Measurements from ENCODE around the gene EYS.
"Not testable (repeated sequence)": the region's sequence is repeated elsewhere in the genome, so short reads cannot be mapped to it uniquely, and the experiment has no call there.

The EYS gene

DNA sequence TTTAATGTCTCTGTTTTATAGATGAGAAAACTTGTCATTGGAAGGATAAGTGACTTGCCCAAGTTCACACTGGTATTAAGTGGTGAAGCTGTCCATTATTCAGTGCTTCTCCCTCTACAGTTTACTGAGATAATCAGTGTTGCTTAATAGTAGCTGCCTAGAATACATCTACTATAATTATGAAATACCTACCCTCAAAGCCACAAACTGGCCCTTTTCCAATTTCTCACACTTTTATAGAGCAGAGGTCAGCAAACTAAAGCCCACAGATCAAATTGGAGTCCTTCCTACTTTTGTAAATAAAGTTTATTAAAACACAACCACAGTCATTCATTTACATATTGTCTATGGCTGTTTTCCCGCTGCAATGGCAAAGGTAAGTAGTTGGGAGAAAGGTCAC lies 73.5 kb downstream of the EYS start:
- DNase-seq (ENCODE audit: low spot score), result no peak

GRCh38 chr6:65631711-65632110 lies 75.3 kb downstream of the EYS start:
- no peak for DNase-seq (ENCODE audit: low spot score)

GRCh38 chr6:65627434-65627999 lies 79.5 kb downstream of the EYS start:
- DNase-seq (ENCODE audit: low spot score), result not testable (repeated sequence)

DNA sequence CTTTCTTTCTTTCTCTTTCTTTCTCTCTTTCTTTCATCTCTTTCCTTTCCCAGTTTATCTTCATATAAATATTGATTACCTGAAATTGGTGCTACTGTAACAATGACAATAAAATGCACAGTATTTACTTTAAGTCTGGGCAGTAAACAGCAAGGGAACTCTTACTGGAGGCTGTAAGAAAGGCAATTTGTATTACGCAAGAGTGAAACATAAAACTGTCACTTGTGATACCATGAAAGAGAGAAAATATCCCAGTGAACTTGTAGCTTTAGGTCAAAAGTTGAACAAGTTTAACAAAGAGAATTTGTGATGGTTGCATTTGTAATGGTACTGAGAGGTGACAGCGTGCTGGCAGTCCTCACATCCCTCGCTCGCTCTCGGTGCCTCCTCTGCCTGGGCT lies 80.0 kb downstream of the EYS start:
- DNase-seq (ENCODE audit: low spot score), result no peak

- DNase-seq (ENCODE audit: low spot score), result no peak
These were observed 83.5 kb downstream of the EYS start for GRCh38 chr6:65623566-65623965.

DNA sequence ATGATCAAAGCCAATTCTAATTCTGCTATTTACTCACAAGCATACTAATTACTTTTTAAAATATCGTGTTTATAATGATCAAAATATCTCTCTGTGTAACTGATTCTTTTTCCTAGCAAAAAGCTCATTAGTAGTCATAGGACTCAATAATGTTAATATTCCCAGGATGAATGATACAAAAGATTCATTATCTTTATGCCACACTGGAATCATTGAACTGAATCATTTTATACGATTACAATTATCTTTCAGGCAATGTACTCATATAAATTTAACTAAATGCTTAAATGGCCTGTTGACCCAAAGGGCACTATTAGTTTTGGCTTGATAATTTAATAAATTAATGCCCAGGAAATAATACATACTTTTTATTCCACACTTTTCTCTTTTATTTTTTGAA lies 96.3 kb downstream of the EYS start:
- no peak for DNase-seq (ENCODE audit: low spot score)

DNA sequence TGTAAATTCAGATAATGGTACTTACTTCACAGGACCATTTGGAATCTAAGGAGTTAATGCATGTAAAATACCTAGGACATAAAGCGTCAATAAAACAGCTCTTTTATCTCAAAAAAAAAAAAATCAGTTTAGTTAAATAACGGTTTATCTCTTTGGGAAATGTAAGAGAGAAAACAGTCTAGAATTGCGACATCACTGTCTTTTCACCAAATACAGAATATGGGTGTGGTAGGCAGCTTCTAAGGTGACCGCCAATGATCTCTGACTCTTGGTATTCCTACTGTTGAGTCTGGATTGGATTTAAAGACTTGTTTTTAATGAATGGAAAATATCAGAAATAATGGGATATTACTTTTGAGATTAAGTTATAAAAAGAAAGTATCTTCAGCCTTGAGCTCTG lies 111.5 kb downstream of the EYS start:
- no peak for DNase-seq (ENCODE audit: low spot score)

DNA sequence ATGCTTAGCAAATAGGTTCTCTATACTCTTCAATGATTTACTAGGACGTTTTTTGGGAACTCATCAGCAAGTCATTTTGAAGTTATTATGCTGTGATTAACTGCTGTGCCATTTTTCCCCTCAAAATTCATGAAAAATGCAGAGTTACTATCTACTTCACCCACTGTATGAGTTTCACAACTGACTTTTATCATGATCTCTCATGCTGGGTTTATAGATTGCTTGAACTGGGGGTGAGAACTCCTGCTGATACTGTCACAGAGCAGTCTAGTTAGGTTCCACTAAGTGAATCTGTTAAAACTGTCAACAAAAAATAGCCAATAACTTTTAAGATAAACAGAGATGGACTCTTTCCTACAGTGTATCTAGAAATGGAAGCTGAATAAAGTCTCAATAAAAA lies 136.7 kb downstream of the EYS start:
- DNase-seq (ENCODE audit: low spot score), result no peak

DNA sequence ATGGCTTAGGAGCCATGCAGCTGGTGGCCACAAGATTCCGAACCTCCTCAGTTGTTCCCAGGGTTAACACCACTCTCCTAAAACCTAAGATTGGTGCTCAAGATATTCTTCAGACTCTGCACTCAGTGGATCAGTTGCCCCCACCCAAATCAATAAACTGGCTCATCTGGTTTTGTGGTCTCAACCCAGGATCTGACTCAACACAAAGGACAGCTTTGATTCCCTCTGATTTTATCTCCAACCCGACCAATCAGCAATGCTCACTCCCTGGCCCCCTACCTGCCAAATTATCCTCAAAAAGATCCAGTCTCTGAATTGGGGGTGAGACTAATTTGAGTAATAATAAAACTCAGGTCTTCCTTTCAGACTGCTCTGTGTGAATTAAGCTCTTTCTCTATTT lies 137.5 kb downstream of the EYS start:
- no peak for DNase-seq (ENCODE audit: low spot score)

- DNase-seq (ENCODE audit: low spot score), result not testable (repeated sequence)
These were observed 138.0 kb downstream of the EYS start for GRCh38 chr6:65569056-65569455.

GRCh38 chr6:65566117-65566516 lies 140.9 kb downstream of the EYS start:
- DNase-seq (ENCODE audit: low spot score), result no peak

DNA sequence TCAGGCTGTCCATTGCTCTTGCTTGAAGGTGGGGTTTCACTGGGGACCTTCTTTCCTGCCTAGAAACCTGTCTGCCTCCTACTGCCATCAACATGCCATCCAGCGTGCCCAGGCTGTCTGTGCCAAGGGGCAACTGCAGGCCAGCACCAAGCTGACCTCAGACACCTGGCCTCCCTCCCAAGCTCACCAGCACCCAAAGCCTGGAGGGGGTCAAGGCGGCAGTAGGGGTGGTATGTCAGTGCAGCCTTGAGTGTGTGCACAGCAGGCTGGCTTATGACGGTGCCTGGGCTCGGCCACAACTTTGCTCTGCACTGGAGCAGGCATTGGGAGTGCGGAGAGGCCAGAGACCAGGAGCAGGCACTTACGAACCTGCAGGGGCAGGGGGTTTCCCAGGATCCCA lies 149.0 kb downstream of the EYS start:
- no peak for DNase-seq (ENCODE audit: low spot score)

- no peak for DNase-seq (ENCODE audit: low spot score)
These were observed 149.8 kb downstream of the EYS start for GRCh38 chr6:65557224-65557623.

- DNase-seq (ENCODE audit: low spot score), result no peak
These were observed 160.1 kb downstream of the EYS start for GRCh38 chr6:65546894-65547293.

DNA sequence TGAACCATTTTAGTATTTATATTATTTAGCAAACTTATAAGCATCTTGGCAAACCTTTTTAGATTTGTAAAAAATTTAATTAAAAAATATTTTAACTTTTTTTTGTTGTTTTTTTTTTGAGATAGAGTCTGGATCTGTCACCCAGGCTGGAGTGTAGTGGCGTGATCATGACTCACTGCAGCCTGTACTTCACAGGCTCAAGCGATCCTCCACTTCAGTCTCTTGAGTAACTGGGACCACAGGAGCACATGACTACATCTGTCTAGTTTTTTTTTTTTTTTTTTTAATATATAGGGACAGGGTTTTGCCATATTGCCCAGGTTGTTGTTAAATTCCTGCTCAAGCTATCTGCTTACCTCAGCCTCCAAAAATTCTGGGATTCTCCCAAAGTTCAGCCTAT lies 161.1 kb downstream of the EYS start:
- DNase-seq (ENCODE audit: low spot score), result no peak

DNA sequence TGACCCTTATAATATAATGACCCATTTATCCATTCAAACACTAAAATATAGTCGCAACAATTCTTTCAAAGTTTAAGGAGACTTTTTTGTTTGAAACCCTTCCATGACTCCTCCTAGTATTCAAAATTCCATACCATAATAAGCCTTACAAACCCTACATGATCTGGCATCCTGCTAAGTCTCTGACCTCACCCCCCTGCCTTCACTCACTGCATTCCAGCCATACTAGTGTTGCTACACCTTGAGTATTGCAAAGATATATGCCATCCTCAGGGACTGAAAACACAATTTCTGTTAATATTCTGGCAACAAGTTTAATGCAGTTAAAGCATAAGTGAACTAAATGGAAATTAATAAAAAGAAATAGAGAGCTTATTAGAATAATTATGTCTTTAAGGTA lies 168.4 kb downstream of the EYS start:
- DNase-seq (ENCODE audit: low spot score), result no peak

DNA sequence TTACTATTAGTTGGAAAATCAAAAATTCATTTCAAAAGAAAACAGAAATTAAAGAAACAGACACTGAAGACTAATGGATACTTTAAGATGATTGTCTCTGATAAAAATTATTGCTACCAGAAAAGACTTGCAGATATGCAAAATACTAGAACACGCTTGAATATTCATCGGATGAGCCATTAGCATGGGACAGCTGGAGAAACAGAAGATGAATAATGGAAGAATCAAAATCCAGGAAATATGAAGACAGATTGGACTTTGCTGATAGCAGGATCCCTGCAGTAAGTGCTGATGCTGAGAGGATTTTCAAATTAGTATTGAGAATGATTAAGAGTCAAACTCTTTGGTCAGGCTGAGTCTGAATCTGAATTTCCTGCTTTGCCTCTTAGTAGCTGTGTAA lies 169.4 kb downstream of the EYS start:
- DNase-seq (ENCODE audit: low spot score), result peak; percentile 16

- no peak for DNase-seq (ENCODE audit: low spot score)
These were observed 175.5 kb downstream of the EYS start for GRCh38 chr6:65531533-65531932.

- DNase-seq (ENCODE audit: low spot score), result no peak
These were observed 182.8 kb downstream of the EYS start for GRCh38 chr6:65524232-65524631.

DNA sequence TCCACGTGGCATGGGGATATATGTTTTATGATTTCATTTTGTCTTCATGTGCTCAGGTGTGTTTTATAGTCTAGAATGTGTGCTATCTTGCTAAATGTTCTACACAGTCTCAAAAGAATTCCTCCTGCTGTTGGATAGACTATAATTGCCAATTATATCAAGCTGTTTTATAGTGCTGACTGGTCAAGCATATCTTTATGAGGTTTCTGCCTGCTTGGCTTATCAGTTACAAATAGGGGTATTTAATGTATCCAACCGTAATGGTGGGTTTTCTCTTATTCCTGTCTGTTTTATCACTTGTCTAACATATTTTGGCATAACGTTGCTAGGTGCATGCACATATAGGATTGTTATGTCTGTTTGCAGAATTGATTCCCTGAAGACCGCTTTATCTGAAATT lies 201.3 kb downstream of the EYS start:
- DNase-seq (ENCODE audit: low spot score), result no peak

GRCh38 chr6:65501045-65501444 lies 206.0 kb downstream of the EYS start:
- no peak for DNase-seq (ENCODE audit: low spot score)

- DNase-seq (ENCODE audit: low spot score), result not testable (repeated sequence)
These were observed 223.4 kb downstream of the EYS start for GRCh38 chr6:65483652-65484051.

- DNase-seq (ENCODE audit: low spot score), result no peak
These were observed 237.4 kb downstream of the EYS start for GRCh38 chr6:65469650-65470049.

DNA sequence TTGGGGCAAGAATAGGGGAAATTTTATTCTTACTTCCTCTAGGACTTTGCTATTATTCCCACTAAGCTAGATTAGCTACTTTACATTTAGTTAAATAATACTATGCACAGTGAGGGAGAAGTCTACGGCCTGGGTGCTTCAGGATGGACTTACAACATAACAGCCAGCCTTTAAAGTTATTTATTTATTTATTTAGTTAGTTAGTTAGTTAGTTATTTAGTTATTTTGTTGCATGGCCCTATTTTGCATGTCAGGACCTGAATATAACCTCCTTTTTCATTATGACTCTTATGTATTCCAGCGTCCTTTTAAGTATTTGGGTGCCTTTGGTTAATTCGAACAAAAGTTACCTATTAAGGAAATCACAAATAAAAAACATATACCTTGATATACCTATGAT lies 238.7 kb downstream of the EYS start:
- DNase-seq (ENCODE audit: low spot score), result no peak

DNA sequence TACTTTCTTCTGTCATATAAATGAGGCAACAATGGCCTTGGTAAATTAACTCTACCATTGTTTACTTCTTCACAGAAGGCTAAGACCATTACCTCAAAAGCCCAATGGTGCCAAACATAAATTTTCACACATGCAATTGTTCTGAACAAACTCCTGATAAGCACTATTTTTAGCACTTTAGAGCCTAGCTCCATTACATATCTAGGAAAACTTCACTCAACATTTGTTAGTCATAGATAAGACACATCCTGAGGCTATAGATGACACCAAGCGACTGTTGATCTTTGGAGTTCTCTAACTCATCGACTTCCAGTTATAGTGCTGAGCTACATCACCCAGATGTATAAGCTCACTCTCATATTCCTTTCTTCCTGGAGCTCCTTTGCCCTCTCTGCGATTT lies 245.9 kb downstream of the EYS start:
- no peak for DNase-seq (ENCODE audit: low spot score)

All from Ammon's horn (tissue), 1 donor.